ENCODE results near the gene PBRM1.

DNA sequence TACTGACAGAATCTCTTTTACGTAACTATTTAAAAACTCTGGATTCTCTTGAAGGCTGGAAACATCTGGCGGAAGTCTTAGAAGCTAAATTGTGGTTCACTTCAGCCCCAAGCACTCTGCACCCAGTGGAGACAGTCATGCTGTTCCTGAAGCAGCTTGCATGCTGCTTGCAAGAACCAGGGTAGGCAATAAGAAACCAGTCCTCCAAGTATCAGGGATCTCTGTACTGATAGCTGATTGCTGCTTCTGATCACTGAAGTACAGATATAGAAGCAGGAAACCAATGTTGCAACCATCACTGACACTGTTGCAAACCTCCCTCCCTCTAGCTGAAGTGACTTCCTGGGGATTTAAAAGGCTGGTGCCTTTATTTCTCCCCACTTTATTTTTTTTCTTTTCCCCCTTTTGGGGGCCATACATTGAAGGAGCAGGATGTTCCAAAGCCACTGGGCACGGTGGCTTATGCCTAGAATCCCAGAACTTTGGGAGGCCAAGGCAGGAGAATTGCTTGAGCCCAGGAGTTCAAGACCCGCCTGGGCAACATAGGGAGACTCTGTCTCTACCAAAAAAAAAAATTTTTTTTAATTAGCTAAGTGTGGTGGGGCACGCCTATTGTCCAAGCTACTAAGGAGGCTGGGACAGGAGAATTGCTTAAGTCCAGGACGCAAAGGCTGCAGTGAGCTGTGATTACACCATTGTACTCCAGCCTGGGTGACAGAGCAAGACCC is 35.5 kb upstream of the PBRM1 start:
- TF ChIP-seq SIN3A (IDR thresholded peaks at IDR 0.05; ENCODE audit: borderline replicate concordance, insufficient read depth, low read length): no peak
- no peak for TF ChIP-seq TAF1 (IDR thresholded peaks at IDR 0.05; ENCODE audit: borderline replicate concordance, insufficient read depth, low read length)
- TF ChIP-seq, protein P1, sequence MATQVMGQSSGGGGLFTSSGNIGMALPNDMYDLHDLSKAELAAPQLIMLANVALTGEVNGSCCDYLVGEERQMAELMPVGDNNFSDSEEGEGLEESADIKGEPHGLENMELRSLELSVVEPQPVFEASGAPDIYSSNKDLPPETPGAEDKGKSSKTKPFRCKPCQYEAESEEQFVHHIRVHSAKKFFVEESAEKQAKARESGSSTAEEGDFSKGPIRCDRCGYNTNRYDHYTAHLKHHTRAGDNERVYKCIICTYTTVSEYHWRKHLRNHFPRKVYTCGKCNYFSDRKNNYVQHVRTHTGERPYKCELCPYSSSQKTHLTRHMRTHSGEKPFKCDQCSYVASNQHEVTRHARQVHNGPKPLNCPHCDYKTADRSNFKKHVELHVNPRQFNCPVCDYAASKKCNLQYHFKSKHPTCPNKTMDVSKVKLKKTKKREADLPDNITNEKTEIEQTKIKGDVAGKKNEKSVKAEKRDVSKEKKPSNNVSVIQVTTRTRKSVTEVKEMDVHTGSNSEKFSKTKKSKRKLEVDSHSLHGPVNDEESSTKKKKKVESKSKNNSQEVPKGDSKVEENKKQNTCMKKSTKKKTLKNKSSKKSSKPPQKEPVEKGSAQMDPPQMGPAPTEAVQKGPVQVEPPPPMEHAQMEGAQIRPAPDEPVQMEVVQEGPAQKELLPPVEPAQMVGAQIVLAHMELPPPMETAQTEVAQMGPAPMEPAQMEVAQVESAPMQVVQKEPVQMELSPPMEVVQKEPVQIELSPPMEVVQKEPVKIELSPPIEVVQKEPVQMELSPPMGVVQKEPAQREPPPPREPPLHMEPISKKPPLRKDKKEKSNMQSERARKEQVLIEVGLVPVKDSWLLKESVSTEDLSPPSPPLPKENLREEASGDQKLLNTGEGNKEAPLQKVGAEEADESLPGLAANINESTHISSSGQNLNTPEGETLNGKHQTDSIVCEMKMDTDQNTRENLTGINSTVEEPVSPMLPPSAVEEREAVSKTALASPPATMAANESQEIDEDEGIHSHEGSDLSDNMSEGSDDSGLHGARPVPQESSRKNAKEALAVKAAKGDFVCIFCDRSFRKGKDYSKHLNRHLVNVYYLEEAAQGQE (IDR thresholded peaks at IDR 0.05; ENCODE audit: insufficient read depth in 1 of 2, low read depth in 2 of 2, low read length in 2 of 2): no peak
- TF ChIP-seq POLR2AphosphoS5 (IDR thresholded peaks at IDR 0.05; ENCODE audit: low read depth, low read length): no peak
